K562 (cell line): ENCODE data around the gene TTC23L. TPM values are rescaled to one million over a fixed set of nuclear protein-coding genes. Genes with fewer than 3 reads are reported as not detected.

Experiments
- BHLHE40 ChIP-seq: IDR thresholded peaks from 2 replicates; pipeline ENCODE4 v1.6.1; 2011; ENCODE audit warnings: low read length, improper control_type of control experiment
- FOXA1 ChIP-seq: fragments of 450-650 bp; IDR thresholded peaks from 2 replicates; pipeline ENCODE4 v1.6.1; 2016; ENCODE audit warnings: mild to moderate bottlenecking, borderline replicate concordance
- MGA ChIP-seq: fragments of 450-650 bp; IDR thresholded peaks from 2 replicates; pipeline ENCODE4 v1.6.1; 2016; ENCODE audit warnings: mild to moderate bottlenecking, moderate library complexity
- NFE2 ChIP-seq: IDR thresholded peaks from 2 replicates; pipeline ENCODE4 v1.6.1; 2014; ENCODE audit warnings: antibody characterized with exemption, low read depth
- YY1 ChIP-seq, 3 experiments: IDR thresholded peaks; 2 replicates each; pipeline ENCODE4 v1.6.1; 2011; ENCODE audit warnings: low read length in 2 of 3, mild to moderate bottlenecking in 2 of 3, moderate library complexity in 2 of 3, borderline replicate concordance in 1 of 3, control low read depth in 1 of 3, low read depth in 1 of 3; ENCODE audit not compliant: insufficient read depth in 3 of 3, insufficient replicate concordance in 2 of 3, control insufficient read depth in 1 of 3, insufficient read length in 1 of 3; ENCODE audit errors: extremely low read depth in 1 of 3
- ZKSCAN8 ChIP-seq: fragments of 200-800 bp; sonication (Bioruptor generic); IDR thresholded peaks from 2 replicates; pipeline ENCODE4 v1.6.1; 2016; ENCODE audit warnings: missing genetic modification characterization, missing compliant biosample characterization
- polyA plus RNA-seq, 8 experiments: library from polyadenylated mRNA; depleted of rRNA in 4 of 8; stranded (reverse) in 5 of 8; unstranded in 3 of 8; fragments of >200 nt; fragmentation: Nextera tagmentation in 2 of 8; fragmentation: Illumina TruSeq in 1 of 8; extraction: Ambion mirVana in 2 of 8; extraction: Trizol in 1 of 8; gene quantifications; 2 replicates each; pipeline versions ENCODE4 v1.2.1 to v1.2.3, GENCODE V29; 2011 to 2014; ENCODE audit warnings: inconsistent platforms in 1 of 8, missing spikeins in 1 of 8
- total RNA-seq, 7 experiments: library from RNA; depleted of rRNA in 6 of 7; stranded (reverse); fragments of >200 nt in 6 of 7; fragmentation: Illumina TruSeq in 2 of 7; extraction: Trizol in 2 of 7; gene quantifications; 2 replicates each; pipeline versions ENCODE4 v1.2.1 to v1.2.3, GENCODE V29; 2011 to 2021; ENCODE audit warnings: low replicate concordance in 1 of 7
- TF ChIP-seq, protein P1 (sequence below): fragments of 150-350 bp; IDR thresholded peaks from 2 replicates; pipeline ENCODE4 v1.6.1; 2014; ENCODE audit warnings: low read depth, mild to moderate bottlenecking, low read length, borderline replicate concordance
- TF ChIP-seq, protein P2 (sequence below): fragments of 450-650 bp; conservative IDR thresholded peaks from 2 replicates; pipeline ENCODE4 v1.6.1; 2016; ENCODE audit warnings: missing genetic modification characterization, low read depth, mild to moderate bottlenecking, missing compliant biosample characterization, moderate library complexity
- TF ChIP-seq, protein P3 (sequence below): fragments of 250-450 bp; sonication (Bioruptor Pico); IDR thresholded peaks from 2 replicates; pipeline ENCODE4 v1.9.0; 2021; ENCODE audit warnings: mild to moderate bottlenecking

The TTC23L gene
- total and polyA plus RNA-seq, 9 of the 15 experiments (the other 6 are each of a cell fraction or from before 2014, with no cell fraction given) = 0.03 to 0.32 (median 0.14) TPM; not detected in 2

DNA sequence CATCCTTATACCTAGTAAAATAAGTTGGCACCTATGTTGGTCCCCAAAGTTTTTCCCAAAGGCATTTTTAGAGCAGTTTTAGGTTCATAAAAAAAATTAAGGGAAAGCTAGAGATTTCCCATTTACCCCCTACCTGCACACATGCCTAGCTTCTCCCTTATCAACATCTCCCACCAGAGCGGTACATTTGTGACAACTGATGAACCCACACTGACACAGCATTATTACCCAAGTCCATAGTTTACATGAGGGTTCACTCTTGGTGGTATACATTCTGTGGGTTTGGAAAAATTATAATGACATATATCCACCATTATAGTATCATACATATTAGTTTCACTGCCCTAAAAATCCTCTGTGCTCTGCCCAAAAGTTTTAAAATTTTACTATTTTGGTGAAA, 64.3 kb downstream of the TTC23L start (continued):
- TF ChIP-seq MGA (no peak), ZKSCAN8 (CRISPR knock-in tag) (no peak), NFE2 (peak; percentile 77), YY1 (IDR thresholded peaks at IDR 0.05; ENCODE audit: borderline replicate concordance in 1 of 3, control insufficient read depth in 1 of 3, extremely low read depth in 1 of 3, insufficient read depth in 3 of 3, insufficient read length in 1 of 3, insufficient replicate concordance in 2 of 3, low read depth in 1 of 3, low read length in 2 of 3) (no peak), BHLHE40 (no peak), FOXA1 (no peak)
- TF ChIP-seq, protein P1, sequence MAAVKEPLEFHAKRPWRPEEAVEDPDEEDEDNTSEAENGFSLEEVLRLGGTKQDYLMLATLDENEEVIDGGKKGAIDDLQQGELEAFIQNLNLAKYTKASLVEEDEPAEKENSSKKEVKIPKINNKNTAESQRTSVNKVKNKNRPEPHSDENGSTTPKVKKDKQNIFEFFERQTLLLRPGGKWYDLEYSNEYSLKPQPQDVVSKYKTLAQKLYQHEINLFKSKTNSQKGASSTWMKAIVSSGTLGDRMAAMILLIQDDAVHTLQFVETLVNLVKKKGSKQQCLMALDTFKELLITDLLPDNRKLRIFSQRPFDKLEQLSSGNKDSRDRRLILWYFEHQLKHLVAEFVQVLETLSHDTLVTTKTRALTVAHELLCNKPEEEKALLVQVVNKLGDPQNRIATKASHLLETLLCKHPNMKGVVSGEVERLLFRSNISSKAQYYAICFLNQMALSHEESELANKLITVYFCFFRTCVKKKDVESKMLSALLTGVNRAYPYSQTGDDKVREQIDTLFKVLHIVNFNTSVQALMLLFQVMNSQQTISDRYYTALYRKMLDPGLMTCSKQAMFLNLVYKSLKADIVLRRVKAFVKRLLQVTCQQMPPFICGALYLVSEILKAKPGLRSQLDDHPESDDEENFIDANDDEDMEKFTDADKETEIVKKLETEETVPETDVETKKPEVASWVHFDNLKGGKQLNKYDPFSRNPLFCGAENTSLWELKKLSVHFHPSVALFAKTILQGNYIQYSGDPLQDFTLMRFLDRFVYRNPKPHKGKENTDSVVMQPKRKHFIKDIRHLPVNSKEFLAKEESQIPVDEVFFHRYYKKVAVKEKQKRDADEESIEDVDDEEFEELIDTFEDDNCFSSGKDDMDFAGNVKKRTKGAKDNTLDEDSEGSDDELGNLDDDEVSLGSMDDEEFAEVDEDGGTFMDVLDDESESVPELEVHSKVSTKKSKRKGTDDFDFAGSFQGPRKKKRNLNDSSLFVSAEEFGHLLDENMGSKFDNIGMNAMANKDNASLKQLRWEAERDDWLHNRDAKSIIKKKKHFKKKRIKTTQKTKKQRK = no peak
- TF ChIP-seq, protein P2, sequence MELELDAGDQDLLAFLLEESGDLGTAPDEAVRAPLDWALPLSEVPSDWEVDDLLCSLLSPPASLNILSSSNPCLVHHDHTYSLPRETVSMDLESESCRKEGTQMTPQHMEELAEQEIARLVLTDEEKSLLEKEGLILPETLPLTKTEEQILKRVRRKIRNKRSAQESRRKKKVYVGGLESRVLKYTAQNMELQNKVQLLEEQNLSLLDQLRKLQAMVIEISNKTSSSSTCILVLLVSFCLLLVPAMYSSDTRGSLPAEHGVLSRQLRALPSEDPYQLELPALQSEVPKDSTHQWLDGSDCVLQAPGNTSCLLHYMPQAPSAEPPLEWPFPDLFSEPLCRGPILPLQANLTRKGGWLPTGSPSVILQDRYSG (tag) = no peak
- TF ChIP-seq, protein P3, sequence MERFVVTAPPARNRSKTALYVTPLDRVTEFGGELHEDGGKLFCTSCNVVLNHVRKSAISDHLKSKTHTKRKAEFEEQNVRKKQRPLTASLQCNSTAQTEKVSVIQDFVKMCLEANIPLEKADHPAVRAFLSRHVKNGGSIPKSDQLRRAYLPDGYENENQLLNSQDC = no peak
